Psoas muscle (tissue), 8 donors: ENCODE data around the gene ANKRD16. TPM values are rescaled to one million over a fixed set of nuclear protein-coding genes. Genes with fewer than 3 reads are reported as not detected.

Source experiments
- ATAC-seq, 4 donors: fragments of 200-7000 bp; cut with Tn5 transposase; one replicate each; pipeline ENCODE4 v1.9.1; 2020; ENCODE audit warnings: moderate library complexity in 3 of 4, mild to moderate bottlenecking in 2 of 4
- DNase-seq, 2 donors: peaks; one replicate each; pipeline ENCODE4 v3.0.0-alpha.2; 2020
- H3K27ac ChIP-seq: fragments of 200-600 bp; one replicate; pipeline ENCODE4 v1.8.0; 2022
- H3K27me3 ChIP-seq, 3 donors: fragments of 200-600 bp in 1 of 3; one replicate each; pipeline versions ENCODE4 v1.6.1 to v1.8.0; 2013 to 2022; ENCODE audit warnings: low read length in 2 of 3, mild to moderate bottlenecking in 2 of 3, moderate library complexity in 1 of 3; ENCODE audit not compliant: insufficient read depth in 3 of 3
- H3K36me3 ChIP-seq, 2 donors: fragments of 200-600 bp in 1 of 2; one replicate each; pipeline versions ENCODE4 v1.6.1 to v1.8.0; 2013 to 2022; ENCODE audit warnings: low read depth in 1 of 2, mild to moderate bottlenecking in 1 of 2, moderate library complexity in 1 of 2; ENCODE audit not compliant: insufficient read depth in 1 of 2
- H3K4me1 ChIP-seq: fragments of 200-600 bp; one replicate; pipeline ENCODE4 v1.8.0; 2022
- H3K4me3 ChIP-seq: fragments of 200-600 bp; one replicate; pipeline ENCODE4 v1.8.0; 2022; ENCODE audit warnings: mild to moderate bottlenecking
- H3K9me3 ChIP-seq: fragments of 200-600 bp; one replicate; pipeline ENCODE4 v1.8.0; 2022
- WGBS, 3 donors: extraction: QIAGEN DNeasy Blood & Tissue Kit; methylation state at CpG; one replicate each; pipeline versions ENCODE4 v1.1.6 to v1.1.7; 2013; 5-methylcytosine and 5-hydroxymethylcytosine counted together
- intact Hi-C, 2 donors: fragments of 100-400 bp; cut with DNase I; formaldehyde crosslinking; loops; one replicate each; pipeline versions ENCODE4 v1.11.0 to v1.14.2; 2022
- polyA plus RNA-seq, 3 donors: library from polyadenylated mRNA; stranded (reverse); fragments of 200-250 nt; gene quantifications; one replicate each; pipeline ENCODE4 v1.2.3, GENCODE V29; 2013
- total RNA-seq, 4 donors: library from RNA; stranded (reverse); fragmentation: NEBNext Ultra II Directional in 2 of 4; extraction: Animal tissue kit (Norgen Biotek cat#: 25700) in 2 of 4; gene quantifications; one replicate each; pipeline versions ENCODE4 v1.2.1 to v1.2.4, GENCODE V29; 2021 to 2023
- TF ChIP-seq, protein P1 (sequence below): fragments of 200-600 bp; IDR thresholded peaks from one replicate; pipeline ENCODE4 v1.8.0; 2022; ENCODE audit warnings: antibody characterized with exemption
- donor health status: healthy with polysubstance abuse.
- donor health status: DM: no; HTN: no; CAD: no; lungs with moderate emphysema.
- donor health status: Bipolar disorder and iron deficiency.
- donor health status: healthy.
- donor health status: DM: yes; HTN: yes; CAD: no.
- donor health status: DM: no; HTN: no; CAD: no.
- donor health status: DM: no; HTN: no; CAD: no.
- donor health status: DM: yes; HTN: yes; CAD: no.

Gene ANKRD16
- total and polyA plus RNA-seq, 7 donors: 2.8 to 4.6 (median 3.7) TPM

DNA sequence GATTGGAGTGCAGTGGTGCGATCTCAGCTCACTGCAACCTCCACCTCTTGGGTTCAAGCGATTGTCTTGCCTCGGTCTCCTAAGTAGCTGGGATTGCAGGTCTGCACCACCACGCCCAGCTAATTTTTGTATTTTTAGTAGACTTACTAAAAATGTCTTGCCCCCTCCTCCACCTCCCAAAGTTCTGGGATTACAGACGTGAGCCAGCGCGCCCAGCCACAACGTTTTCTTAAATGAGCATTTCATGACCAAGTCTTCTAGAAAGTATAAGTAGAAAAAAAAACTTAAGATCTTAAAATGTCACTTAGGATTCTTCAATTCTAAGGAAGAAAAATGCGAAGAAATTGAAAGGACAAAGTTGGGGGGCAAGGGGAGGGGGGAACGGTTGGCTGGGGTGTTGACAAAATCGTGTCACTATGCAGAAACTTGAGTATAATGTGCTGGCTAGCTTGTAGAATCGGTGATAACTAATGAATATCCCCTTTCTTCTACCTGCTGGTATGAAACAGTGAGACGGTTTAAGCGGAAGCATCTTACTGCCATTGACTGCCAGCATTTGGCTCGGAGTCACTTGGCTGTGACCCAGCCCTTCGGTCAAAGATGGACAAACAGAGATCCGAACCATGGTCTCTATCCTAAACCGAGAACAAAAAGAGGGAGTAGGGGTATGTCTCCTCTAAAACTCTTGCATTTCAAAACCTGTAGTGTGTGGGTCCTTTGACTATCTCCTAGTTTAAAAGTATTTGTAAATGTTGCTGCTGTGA, 13.0 kb upstream of the ANKRD16 start:
- 63 to 78% (median 65%) methylated on average over 18 of the region's 18 CpGs for WGBS, 3 donors
- peaks cover 0 to 16% of the 10 kb centered on the region in 2 donors for H3K36me3 ChIP-seq
- no peak for DNase-seq
- peaks cover 5% of the 10 kb centered on the region for H3K9me3 ChIP-seq
- ATAC-seq: peak in 1 of 4 donors; percentile 48
- TF ChIP-seq, protein P1, sequence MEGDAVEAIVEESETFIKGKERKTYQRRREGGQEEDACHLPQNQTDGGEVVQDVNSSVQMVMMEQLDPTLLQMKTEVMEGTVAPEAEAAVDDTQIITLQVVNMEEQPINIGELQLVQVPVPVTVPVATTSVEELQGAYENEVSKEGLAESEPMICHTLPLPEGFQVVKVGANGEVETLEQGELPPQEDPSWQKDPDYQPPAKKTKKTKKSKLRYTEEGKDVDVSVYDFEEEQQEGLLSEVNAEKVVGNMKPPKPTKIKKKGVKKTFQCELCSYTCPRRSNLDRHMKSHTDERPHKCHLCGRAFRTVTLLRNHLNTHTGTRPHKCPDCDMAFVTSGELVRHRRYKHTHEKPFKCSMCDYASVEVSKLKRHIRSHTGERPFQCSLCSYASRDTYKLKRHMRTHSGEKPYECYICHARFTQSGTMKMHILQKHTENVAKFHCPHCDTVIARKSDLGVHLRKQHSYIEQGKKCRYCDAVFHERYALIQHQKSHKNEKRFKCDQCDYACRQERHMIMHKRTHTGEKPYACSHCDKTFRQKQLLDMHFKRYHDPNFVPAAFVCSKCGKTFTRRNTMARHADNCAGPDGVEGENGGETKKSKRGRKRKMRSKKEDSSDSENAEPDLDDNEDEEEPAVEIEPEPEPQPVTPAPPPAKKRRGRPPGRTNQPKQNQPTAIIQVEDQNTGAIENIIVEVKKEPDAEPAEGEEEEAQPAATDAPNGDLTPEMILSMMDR: no peak
- H3K27me3 ChIP-seq: no peaks in the 10 kb centered on the region
- H3K27ac ChIP-seq: no peak overlapping the region
- intact Hi-C loops: no loop called here
- no peak overlapping the region for H3K4me3 ChIP-seq
- peaks cover 7% of the 10 kb centered on the region for H3K4me1 ChIP-seq

DNA sequence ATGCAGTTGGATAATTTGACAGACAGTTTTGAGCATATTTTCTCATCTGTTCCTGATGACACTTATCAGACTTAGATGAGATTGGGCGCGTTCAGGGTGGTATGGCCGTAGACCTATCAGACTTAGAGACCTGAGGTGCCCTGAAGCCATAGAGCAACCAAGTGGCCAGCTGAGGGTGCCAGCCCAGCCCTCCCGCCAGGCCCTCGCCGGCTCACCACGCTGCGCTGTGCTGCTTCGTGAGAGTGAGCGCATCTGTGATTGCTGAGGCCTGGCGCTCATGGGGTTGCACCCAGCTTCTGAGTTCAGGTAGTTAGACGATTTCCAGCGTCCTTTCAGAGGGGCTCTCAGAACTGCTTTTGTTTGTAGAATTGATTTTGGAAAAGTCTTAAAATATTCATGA, 10.6 kb upstream of the ANKRD16 start:
- H3K9me3 ChIP-seq: peaks cover 5% of the 10 kb centered on the region
- H3K4me1 ChIP-seq: peaks cover 1% of the 10 kb centered on the region
- 96 to 98% (median 97%) methylated on average over 13 of the region's 13 CpGs for WGBS, 3 donors
- no peak overlapping the region for H3K4me3 ChIP-seq
- TF ChIP-seq, protein P1: no peak
- H3K36me3 ChIP-seq: peaks cover 2 to 29% of the 10 kb centered on the region in 2 donors
- DNase-seq: no peak
- no peak overlapping the region for H3K27ac ChIP-seq
- H3K27me3 ChIP-seq: no peaks in the 10 kb centered on the region
- ATAC-seq: no peak
- intact Hi-C loops: no loop called here

DNA sequence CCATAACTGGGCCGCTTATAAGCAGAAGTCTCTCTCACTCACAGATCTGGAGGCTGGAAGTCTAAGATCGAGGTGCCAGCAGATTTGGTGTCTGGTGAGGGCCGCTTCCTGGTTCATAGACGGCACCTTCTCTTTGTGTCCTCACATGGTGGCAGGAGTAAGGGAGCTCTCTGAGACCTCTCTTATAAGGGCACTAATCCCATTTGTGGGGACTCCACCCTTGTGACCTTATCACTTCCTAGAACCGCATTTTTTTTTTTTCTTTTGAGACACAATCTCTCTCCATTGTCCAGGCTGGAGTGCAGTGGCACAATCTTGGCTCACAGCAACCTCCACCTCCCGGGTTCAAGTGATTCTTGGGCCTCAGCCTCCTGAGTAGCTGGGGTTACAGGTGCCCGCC, 8.5 kb upstream of the ANKRD16 start:
- no peak overlapping the region for H3K4me3 ChIP-seq
- H3K36me3 ChIP-seq: peaks cover 6 to 44% of the 10 kb centered on the region in 2 donors
- intact Hi-C loops: no loop called here
- WGBS, 3 donors: 92 to 99% (median 92%) methylated on average over 7 of the region's 7 CpGs
- DNase-seq (no peak), ATAC-seq (no peak)
- H3K4me1 ChIP-seq: peaks cover 9% of the 10 kb centered on the region
- TF ChIP-seq, protein P1: no peak
- peaks cover 5% of the 10 kb centered on the region for H3K9me3 ChIP-seq
- no peaks in the 10 kb centered on the region for H3K27me3 ChIP-seq
- H3K27ac ChIP-seq: no peak overlapping the region

DNA sequence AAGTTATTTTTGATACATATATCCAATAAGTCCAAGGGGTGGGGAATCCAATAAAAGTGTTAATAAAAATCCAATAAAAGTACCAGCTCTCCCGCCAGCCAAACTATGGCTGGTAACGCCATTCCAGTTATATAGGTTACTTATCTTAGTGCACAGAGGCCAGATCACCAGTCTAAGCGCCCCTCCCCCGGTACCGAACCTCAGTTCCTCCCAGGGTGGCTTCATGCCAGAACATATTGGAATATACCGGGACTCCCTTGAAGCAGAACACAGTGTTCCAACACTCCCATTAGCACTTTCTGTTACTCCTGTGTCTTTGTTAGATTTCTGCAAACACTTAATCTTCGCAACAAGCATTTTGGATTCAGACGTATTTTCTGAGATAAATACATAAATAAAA, 7.8 kb upstream of the ANKRD16 start:
- DNase-seq: no peak
- Histone ChIP-seq H3K27ac (no peak overlapping the region), H3K4me1 (peaks cover 15% of the 10 kb centered on the region), H3K9me3 (peaks cover 5% of the 10 kb centered on the region), H3K27me3 (no peaks in the 10 kb centered on the region), H3K4me3 (no peak overlapping the region), H3K36me3 (peaks cover 6 to 44% of the 10 kb centered on the region in 2 donors)
- 83 to 96% (median 91%) methylated on average over 8 of the region's 8 CpGs for WGBS, 3 donors
- TF ChIP-seq, protein P1: no peak
- intact Hi-C loops: no loop called here
- no peak for ATAC-seq

DNA sequence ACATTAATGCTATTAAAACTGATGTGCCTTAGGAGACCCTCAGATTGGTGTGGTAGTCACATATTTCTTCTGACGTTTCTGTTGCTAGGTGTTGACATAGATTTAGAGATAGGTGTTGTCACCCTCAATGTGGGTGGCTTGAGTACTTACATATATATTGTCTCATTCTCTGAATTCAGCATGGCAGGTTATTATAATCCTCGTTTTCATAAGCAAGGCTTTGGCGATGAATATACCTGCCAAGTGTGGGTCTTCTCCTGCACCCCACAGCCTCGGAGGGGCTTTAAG, 7.3 kb upstream of the ANKRD16 start:
- WGBS, 3 donors: 75 to 85% (median 80%) methylated on average over 4 of the region's 4 CpGs
- Histone ChIP-seq H3K27me3 (no peaks in the 10 kb centered on the region), H3K9me3 (peaks cover 5% of the 10 kb centered on the region), H3K36me3 (peaks cover 6 to 44% of the 10 kb centered on the region in 2 donors), H3K27ac (no peak overlapping the region), H3K4me1 (peaks cover 21% of the 10 kb centered on the region), H3K4me3 (no peak overlapping the region)
- ATAC-seq: no peak
- no peak for DNase-seq
- intact Hi-C loops: no loop called here
- TF ChIP-seq, protein P1: no peak
